Measurements from ENCODE around the gene LAIR2. TPM values are rescaled to one million over a fixed set of nuclear protein-coding genes. Genes with fewer than 3 reads are reported as not detected.
A peak's percentile ranks its signal among the peaks of the same experiment; 100 is the strongest.
"Not testable (repeated sequence)": the region's sequence is repeated elsewhere in the genome, so short reads cannot be mapped to it uniquely, and the experiment has no call there.

The LAIR2 gene
- total RNA-seq, 2 experiments from 2014 or later, result 1.4 to 6.8 TPM

DNA sequence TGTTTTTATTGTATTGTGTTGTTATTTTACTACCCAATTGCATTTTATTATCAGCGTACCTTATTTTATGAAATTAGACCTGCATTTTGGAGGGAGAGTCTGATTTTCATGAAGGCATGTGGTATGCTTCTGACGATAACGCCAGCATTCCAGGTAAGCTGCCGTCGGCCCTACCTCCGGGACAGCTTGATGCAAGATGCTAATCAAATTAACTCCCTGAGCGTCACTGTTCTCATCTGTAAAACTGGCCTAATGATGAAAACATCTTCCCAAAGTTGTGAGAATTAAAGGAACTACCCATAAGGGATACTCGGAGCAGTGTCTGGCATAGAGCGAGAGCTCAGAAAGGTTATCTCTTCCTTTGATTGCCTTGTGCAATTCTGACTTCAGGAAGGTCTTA, 12.9 kb upstream of the LAIR2 start:
- peaks cover 34% of the 10 kb centered on the region for H3K27me3 Mint-ChIP-seq
- CTCF ChIA-PET, result no interaction called here
- no peak overlapping the region for H3K27ac Mint-ChIP-seq
- H3K36me3 Mint-ChIP-seq, result no peaks in the 10 kb centered on the region
- peaks cover 8% of the 10 kb centered on the region for H3K4me1 Mint-ChIP-seq
- ATAC-seq (no peak), DNase-seq (no peak)
- H3K9me3 Mint-ChIP-seq (ENCODE audit: low read depth), result no peaks in the 10 kb centered on the region
- no peak overlapping the region for H3K4me3 Mint-ChIP-seq

DNA sequence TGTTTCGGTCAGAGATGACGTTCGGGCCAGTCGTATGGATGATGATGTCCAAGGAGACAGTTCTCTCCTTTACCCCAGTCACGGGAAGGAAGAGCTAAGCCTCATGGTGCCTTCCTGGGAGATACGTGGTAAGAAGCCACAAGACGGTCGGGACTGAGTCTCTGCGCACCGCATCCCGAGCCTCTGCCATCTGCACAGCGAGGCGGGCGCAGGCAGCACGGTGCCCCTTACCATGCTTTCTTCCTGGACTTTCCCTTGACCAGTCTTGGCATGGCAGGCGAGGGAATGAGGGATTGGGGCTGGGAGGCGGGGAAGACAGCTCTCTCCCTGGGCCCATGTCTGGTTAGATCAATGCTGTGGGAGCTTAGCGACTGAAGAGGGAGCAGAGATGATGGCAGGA, 10.1 kb upstream of the LAIR2 start:
- H3K27ac Mint-ChIP-seq, result no peak overlapping the region
- peaks cover 47% of the 10 kb centered on the region for H3K27me3 Mint-ChIP-seq
- H3K9me3 Mint-ChIP-seq (ENCODE audit: low read depth), result no peaks in the 10 kb centered on the region
- CTCF ChIA-PET, result no interaction called here
- no peak for DNase-seq
- no peak overlapping the region for H3K4me3 Mint-ChIP-seq
- H3K36me3 Mint-ChIP-seq, result no peaks in the 10 kb centered on the region
- ATAC-seq, result no peak
- peaks cover 1% of the 10 kb centered on the region for H3K4me1 Mint-ChIP-seq

DNA sequence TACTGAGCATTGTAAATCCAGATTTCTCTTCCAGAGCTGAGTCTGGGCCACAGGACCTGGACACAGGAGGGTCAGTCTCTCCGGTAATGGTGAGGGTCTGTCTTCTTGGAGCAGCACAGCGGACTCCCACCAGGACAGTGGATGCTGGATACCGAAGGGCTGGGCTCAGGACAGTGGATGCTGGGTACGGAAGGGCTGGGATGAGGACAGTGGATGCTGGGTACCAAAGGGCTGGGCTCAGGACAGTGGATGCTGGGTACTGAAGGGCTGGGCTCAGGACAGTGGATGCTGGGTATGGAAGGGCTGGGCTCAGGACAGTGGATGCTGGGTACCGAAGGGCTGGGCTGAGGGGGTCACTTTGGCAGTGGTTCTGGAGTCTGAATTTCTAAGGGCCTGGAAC, 9.6 kb upstream of the LAIR2 start:
- peak overlapping the region; percentile 8 for H3K27ac Mint-ChIP-seq
- H3K9me3 Mint-ChIP-seq (ENCODE audit: low read depth); ATAC-seq; DNase-seq; H3K36me3 Mint-ChIP-seq; CTCF ChIA-PET; H3K4me3 Mint-ChIP-seq; H3K4me1 Mint-ChIP-seq: not testable (repeated sequence)
- H3K27me3 Mint-ChIP-seq, result peaks cover 51% of the 10 kb centered on the region

DNA sequence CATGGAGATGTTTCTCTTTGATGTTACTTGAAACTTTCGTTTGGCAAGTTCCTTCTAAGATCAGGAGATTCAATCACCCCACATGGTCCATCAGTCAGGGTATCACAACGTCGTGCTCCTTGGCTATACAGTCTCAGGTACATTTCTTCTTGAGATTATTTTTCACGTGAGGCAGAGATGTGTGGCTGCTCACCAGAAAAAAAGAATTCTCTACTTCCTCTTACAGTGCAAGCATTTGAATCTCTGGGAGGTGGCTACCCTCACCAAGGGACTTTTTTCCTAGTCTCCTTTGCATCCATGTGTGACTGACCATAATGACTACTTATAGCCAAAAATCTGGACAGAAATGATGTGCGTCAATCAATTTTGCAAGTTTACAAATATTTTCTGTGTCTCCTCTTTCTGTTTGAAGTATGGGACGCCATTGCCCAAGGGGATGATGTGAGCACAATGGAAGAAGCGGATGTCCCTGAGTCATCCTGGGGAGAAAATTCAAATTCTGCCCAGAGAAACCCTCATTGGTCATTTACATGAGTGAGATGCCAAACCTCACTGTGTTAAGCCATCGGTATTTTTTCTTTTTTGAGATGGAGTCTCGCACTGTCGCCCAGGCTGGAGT, 8.6 kb upstream of the LAIR2 start:
- Mint-ChIP-seq H3K4me3 (no peak overlapping the region), H3K27me3 (peaks cover 53% of the 10 kb centered on the region)

DNA sequence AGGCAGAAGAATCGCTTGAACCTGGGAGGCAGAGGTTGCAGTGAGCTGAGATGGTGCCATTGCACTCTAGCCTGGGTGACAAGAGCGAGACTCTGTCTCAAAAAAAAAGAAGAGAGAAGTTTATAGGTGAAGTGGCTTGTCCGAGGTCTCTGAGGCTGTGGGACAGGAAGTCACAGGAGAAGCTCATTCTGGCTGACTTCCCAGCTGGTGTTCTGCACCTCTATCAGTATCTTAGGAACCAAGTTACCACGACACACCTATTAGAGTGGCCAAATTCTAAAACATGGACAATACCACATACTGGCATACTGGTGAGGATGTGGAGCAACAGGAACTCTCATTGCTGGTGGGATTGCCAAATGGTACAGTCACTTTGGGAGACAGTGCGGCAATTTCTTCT, 7.3 kb upstream of the LAIR2 start:
- H3K4me3 Mint-ChIP-seq; H3K9me3 Mint-ChIP-seq (ENCODE audit: low read depth); CTCF ChIA-PET; DNase-seq; ATAC-seq; H3K27ac Mint-ChIP-seq; H3K36me3 Mint-ChIP-seq: not testable (repeated sequence)
- Mint-ChIP-seq H3K27me3 (peaks cover 48% of the 10 kb centered on the region), H3K4me1 (peaks cover 11% of the 10 kb centered on the region)

More for the DNA sequence above, 8.6 kb upstream of the LAIR2 start:
- CTCF ChIA-PET, result no interaction called here
- peaks cover 7% of the 10 kb centered on the region for H3K4me1 Mint-ChIP-seq
- no peaks in the 10 kb centered on the region for H3K36me3 Mint-ChIP-seq
- H3K9me3 Mint-ChIP-seq (ENCODE audit: low read depth), result no peaks in the 10 kb centered on the region
- no peak for DNase-seq
- no peak overlapping the region for H3K27ac Mint-ChIP-seq
- no peak for ATAC-seq

DNA sequence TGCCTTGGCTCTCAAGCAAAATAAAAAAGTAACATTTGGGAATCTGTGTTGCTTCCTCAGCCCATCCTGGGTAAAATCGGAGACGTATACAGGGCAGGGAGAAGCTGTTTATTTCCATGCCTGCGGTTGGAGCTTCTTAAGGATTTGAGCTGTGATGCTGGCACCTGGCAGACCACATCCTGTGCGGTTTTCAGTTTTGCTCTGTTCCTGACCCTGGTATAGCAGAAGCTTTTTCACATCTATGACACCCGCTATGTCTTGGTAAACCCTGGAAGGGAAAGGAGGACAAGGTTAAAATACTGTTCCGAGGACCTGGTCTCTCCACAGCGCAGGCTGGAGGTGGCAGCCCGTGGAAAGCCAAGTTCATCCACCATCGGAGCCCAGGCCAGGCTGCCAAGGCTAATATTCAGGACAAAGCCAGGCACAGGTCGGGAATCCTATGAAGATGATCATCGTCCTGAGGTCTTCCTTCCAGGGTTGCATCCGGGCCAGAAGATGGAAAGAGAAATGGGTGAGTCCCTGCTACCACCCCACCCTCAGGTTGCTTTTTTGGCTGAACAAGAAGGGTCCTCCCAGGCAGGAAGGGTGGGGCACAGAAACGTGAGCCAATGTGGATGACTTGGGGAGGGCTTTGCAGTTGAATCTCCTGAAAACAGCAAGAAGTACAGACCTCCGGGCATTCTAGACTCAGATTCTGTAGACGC, 4.7 kb upstream of the LAIR2 start:
- DNase-seq (peak; percentile 51), ATAC-seq (peak; percentile 80)
- H3K4me1 Mint-ChIP-seq, result peaks cover 15% of the 10 kb centered on the region
- peak overlapping the region; percentile 49 for H3K27ac Mint-ChIP-seq
- not testable (repeated sequence) for H3K9me3 Mint-ChIP-seq (ENCODE audit: low read depth); H3K4me3 Mint-ChIP-seq; H3K36me3 Mint-ChIP-seq
- peaks cover 48% of the 10 kb centered on the region for H3K27me3 Mint-ChIP-seq
- CTCF ChIA-PET, result interaction anchor here (1.2 kb wide), 1 partner anchor 17 kb away, joined by 3 read pairs; no protein-coding TSS in a partner anchor

DNA sequence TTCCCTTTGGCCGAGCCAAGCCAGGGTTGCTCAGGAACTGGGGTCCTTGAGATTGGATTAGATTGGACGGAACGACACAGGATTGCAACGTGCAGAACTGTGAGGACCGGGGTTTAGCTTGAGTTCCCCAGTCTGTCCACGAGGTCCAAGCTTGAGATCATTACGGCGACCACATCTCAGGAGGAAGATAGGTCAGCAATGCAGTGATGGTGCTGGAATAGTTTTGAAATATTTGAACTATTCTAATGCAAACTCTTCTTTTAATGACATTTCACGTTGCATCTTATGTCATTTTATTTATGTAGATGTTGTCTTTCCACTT, 4.2 kb upstream of the LAIR2 start:
- H3K9me3 Mint-ChIP-seq (ENCODE audit: low read depth); H3K27ac Mint-ChIP-seq; H3K4me3 Mint-ChIP-seq; H3K36me3 Mint-ChIP-seq; DNase-seq: not testable (repeated sequence)
- peak; percentile 42 for ATAC-seq
- peaks cover 15% of the 10 kb centered on the region for H3K4me1 Mint-ChIP-seq
- CTCF ChIA-PET, result interaction anchor here (1.2 kb wide), 1 partner anchor 17 kb away, joined by 3 read pairs; no protein-coding TSS in a partner anchor
- peaks cover 44% of the 10 kb centered on the region for H3K27me3 Mint-ChIP-seq

DNA sequence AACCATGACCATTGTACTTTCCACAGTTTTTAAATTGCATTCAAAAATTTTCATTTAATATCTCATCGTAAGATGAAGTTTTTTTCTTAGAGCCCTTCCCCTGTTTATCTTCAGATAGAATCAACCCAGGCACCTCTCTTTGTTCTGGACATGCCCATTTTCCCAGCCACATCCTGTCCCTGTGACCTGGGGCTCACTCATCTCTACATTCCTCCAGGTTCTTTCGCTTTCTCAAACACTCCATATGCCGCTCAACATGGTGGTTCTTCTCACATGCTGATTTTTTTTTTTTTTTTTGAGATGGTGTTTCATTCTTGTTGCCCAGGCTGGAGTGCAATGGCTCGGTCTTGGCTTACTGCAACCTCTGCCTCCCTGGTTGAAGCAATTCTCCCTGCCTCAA, 2.9 kb downstream of the LAIR2 start:
- ATAC-seq; H3K4me3 Mint-ChIP-seq; DNase-seq; H3K36me3 Mint-ChIP-seq; H3K9me3 Mint-ChIP-seq (ENCODE audit: low read depth); CTCF ChIA-PET; H3K27ac Mint-ChIP-seq: not testable (repeated sequence)
- Mint-ChIP-seq H3K27me3 (peaks cover 23% of the 10 kb centered on the region), H3K4me1 (peaks cover 17% of the 10 kb centered on the region)

DNA sequence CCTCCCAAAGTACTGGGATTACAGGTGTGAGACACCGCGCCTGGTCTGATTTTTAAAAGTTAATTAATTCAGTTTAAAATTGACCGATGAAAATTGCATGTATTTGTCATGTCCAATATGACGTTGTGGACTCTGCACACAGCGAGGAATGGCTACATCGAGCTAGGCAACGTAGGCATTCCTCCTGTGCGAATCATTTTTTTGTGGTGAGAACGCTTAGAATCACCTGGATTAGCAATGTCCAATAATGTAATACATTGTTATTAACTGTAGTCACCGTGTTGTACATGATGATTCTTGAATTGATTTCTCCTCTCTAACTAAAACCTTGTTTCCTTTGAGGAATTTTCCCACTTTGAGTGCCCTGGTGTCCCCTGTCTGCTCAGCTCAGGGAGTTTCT, 3.4 kb downstream of the LAIR2 start:
- Mint-ChIP-seq H3K36me3 (no peaks in the 10 kb centered on the region), H3K4me3 (no peak overlapping the region), H3K9me3 (ENCODE audit: low read depth) (no peaks in the 10 kb centered on the region), H3K4me1 (peaks cover 17% of the 10 kb centered on the region), H3K27ac (no peak overlapping the region), H3K27me3 (peaks cover 23% of the 10 kb centered on the region)
- CTCF ChIA-PET, result no interaction called here
- DNase-seq, result no peak
- no peak for ATAC-seq

DNA sequence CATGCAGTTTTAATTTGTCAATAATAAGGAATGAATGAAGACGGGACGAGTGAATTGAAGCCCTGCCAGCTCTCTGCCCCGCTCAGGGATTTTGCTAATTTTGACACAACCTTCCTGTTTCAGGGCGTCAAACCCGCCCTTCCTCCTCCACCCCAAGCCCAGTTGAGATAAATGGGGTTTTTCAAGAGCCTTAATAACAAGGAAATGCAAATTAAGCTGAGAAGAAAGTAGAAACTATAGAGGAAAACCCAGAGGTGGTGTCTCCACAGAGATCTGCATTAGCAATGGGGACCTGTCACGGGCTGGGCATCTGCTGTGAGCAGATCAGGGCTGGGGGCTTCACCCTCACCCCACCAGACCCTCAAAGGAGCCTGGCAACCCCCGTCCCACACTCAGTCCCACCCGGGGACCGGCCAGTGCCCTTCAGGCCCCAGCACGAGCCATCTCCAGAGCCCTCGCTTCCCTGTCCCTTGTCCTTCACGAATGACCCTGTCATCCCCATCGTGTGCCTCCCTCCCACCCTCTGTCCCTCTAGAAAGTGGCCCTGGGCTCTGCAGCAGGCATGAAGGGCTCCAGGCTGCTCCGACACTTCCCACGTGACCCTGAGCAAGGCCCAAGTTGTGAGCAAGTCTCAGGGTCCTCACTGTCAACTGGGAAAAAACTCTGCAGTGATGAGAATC, 4.5 kb downstream of the LAIR2 start:
- Mint-ChIP-seq H3K4me1 (peaks cover 17% of the 10 kb centered on the region), H3K27me3 (peaks cover 22% of the 10 kb centered on the region)
- CTCF ChIA-PET; ATAC-seq; H3K36me3 Mint-ChIP-seq; H3K27ac Mint-ChIP-seq; H3K9me3 Mint-ChIP-seq (ENCODE audit: low read depth); DNase-seq; H3K4me3 Mint-ChIP-seq: not testable (repeated sequence)

DNA sequence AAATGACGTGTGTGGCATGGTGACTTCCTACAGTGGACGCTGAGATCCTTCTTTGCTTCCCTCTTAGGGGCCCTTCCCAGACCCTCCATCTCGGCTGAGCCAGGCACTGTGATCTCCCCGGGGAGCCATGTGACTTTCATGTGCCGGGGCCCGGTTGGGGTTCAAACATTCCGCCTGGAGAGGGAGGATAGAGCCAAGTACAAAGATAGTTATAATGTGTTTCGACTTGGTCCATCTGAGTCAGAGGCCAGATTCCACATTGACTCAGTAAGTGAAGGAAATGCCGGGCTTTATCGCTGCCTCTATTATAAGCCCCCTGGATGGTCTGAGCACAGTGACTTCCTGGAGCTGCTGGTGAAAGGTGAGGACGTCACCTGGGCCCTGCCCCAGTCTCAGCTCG, 5.2 kb downstream of the LAIR2 start:
- no peak for DNase-seq
- H3K27me3 Mint-ChIP-seq, result peaks cover 16% of the 10 kb centered on the region
- H3K4me1 Mint-ChIP-seq, result peaks cover 12% of the 10 kb centered on the region
- no peak overlapping the region for H3K4me3 Mint-ChIP-seq
- CTCF ChIA-PET, result interaction anchor here (1.4 kb wide), 1 partner anchor 26 kb away, joined by 3 read pairs; no protein-coding TSS in a partner anchor
- no peaks in the 10 kb centered on the region for H3K9me3 Mint-ChIP-seq (ENCODE audit: low read depth)
- H3K27ac Mint-ChIP-seq, result no peak overlapping the region
- no peaks in the 10 kb centered on the region for H3K36me3 Mint-ChIP-seq
- no peak for ATAC-seq

DNA sequence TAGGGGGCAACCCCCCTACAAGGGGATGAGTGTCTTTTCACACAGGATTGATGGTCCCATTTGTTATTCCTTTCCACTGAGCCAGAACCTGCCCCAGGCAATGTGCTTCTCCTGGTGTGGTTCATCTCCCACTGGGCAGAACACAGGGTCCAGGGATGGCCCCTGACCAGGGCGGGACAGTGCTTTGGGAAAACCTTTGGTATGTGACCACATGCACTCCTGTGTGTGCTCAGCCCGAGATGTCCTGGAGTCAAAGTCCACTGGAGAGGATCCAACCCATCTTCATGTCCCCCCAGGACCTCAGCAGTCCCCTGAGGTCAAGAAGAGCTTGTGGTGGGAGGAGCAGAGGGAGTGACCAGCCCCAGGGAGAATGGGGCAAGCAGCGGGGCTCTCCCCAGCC, 5.9 kb downstream of the LAIR2 start:
- peaks cover 12% of the 10 kb centered on the region for H3K4me1 Mint-ChIP-seq
- peaks cover 16% of the 10 kb centered on the region for H3K27me3 Mint-ChIP-seq
- H3K4me3 Mint-ChIP-seq, result not testable (repeated sequence)

DNA sequence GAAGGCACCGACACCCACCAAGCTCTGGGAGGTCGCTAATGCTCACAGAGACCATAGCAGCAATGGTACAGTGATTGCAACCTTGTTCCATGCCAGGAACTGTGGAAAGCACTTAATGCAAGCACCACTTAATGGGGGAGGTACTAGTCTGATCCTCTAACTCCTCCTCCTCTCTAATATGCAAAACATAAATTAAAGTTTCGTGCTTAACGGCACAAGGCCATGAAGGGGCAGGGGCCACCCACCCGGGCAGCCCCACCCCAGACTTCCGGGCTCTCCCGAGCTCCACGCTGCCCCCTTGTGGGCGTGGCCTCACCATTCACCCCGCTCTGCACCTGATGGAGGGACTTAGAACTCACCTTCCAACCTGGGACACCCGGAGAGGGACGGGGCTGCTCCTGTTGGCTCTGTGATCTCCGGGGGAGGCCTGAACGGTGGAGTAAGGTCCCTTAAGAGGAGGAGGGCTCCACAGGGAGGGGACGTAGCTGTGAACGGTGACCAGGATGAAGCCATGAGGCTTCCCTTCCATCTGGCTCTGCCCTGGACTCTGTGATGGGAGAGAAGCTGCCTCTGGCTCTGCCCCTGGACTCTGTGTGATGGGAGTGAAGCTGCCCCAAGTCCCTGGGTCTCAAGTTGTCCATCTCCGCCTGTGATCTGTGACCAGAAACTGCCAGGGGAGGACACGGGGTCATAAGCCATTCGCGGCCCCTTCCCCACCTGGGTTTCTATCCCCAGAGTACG, 6.7 kb downstream of the LAIR2 start:
- DNase-seq; H3K9me3 Mint-ChIP-seq (ENCODE audit: low read depth); H3K27ac Mint-ChIP-seq; H3K4me3 Mint-ChIP-seq; CTCF ChIA-PET; H3K36me3 Mint-ChIP-seq: not testable (repeated sequence)
- ATAC-seq, result peak; percentile 76
- peaks cover 12% of the 10 kb centered on the region for H3K4me1 Mint-ChIP-seq
- peaks cover 16% of the 10 kb centered on the region for H3K27me3 Mint-ChIP-seq

More for the DNA sequence above, 5.9 kb downstream of the LAIR2 start:
- not testable (repeated sequence) for ATAC-seq; H3K9me3 Mint-ChIP-seq (ENCODE audit: low read depth); DNase-seq; H3K27ac Mint-ChIP-seq; H3K36me3 Mint-ChIP-seq
- CTCF ChIA-PET, result interaction anchor here (1.4 kb wide), 1 partner anchor 27 kb away, joined by 3 read pairs; no protein-coding TSS in a partner anchor

Measured in activated CD8-positive, alpha-beta memory T cell treated with anti-CD3 and anti-CD28 coated beads, Interleukin-2, amount 10 ng/mL, durations not matched to agents 7 days and 5 days (primary cell).